IPS-11a (cell line): Measurements from ENCODE around the gene SPATS2L.

Experiments
- H3K4me3 ChIP-seq: one replicate; pipeline ENCODE4 v1.5.1; 2013; ENCODE audit warnings: low read depth, low read length, control low read depth

The SPATS2L gene

GRCh38 chr2:200404615-200405014 lies 98.1 kb downstream of the SPATS2L start:
- H3K4me3 ChIP-seq, result no peak overlapping the region

- H3K4me3 ChIP-seq, result no peak overlapping the region
These were observed 99.3 kb downstream of the SPATS2L start for GRCh38 chr2:200405599-200406298.

GRCh38 chr2:200406379-200406778 lies 99.9 kb downstream of the SPATS2L start:
- H3K4me3 ChIP-seq, result no peak overlapping the region

- H3K4me3 ChIP-seq, result no peak overlapping the region
These were observed 102.2 kb downstream of the SPATS2L start for GRCh38 chr2:200408428-200409316.

- H3K4me3 ChIP-seq, result no peak overlapping the region
These were observed 105.3 kb downstream of the SPATS2L start for GRCh38 chr2:200411831-200412230.

GRCh38 chr2:200414367-200414766 lies 107.9 kb downstream of the SPATS2L start:
- no peak overlapping the region for H3K4me3 ChIP-seq

- H3K4me3 ChIP-seq, result no peak overlapping the region
These were observed 109.0 kb downstream of the SPATS2L start for GRCh38 chr2:200415455-200415854.

GRCh38 chr2:200416878-200417277 lies 110.4 kb downstream of the SPATS2L start:
- no peak overlapping the region for H3K4me3 ChIP-seq

- no peak overlapping the region for H3K4me3 ChIP-seq
These were observed 110.9 kb downstream of the SPATS2L start for GRCh38 chr2:200417366-200417765.

GRCh38 chr2:200418399-200418798 lies 111.9 kb downstream of the SPATS2L start:
- no peak overlapping the region for H3K4me3 ChIP-seq

- H3K4me3 ChIP-seq, result no peak overlapping the region
These were observed 112.8 kb downstream of the SPATS2L start for GRCh38 chr2:200419325-200419724.

- H3K4me3 ChIP-seq, result no peak overlapping the region
These were observed 114.8 kb downstream of the SPATS2L start for GRCh38 chr2:200421270-200421669.

- H3K4me3 ChIP-seq, result no peak overlapping the region
These were observed 115.6 kb downstream of the SPATS2L start for GRCh38 chr2:200422071-200422470.

GRCh38 chr2:200422532-200423261 lies 116.2 kb downstream of the SPATS2L start:
- H3K4me3 ChIP-seq, result no peak overlapping the region

- no peak overlapping the region for H3K4me3 ChIP-seq
These were observed 117.0 kb downstream of the SPATS2L start for GRCh38 chr2:200423541-200423940.

GRCh38 chr2:200425026-200425821 lies 118.7 kb downstream of the SPATS2L start:
- H3K4me3 ChIP-seq, result no peak overlapping the region

GRCh38 chr2:200426754-200427153 lies 120.3 kb downstream of the SPATS2L start:
- no peak overlapping the region for H3K4me3 ChIP-seq

- no peak overlapping the region for H3K4me3 ChIP-seq
These were observed 122.6 kb downstream of the SPATS2L start for GRCh38 chr2:200428961-200429665.

GRCh38 chr2:200430017-200430416 lies 123.5 kb downstream of the SPATS2L start:
- no peak overlapping the region for H3K4me3 ChIP-seq
